Mucosa of descending colon (tissue), 3 donors: ENCODE data around the gene PTGES3L. TPM values are rescaled to one million over a fixed set of nuclear protein-coding genes. Genes with fewer than 3 reads are reported as not detected.
"Not testable (repeated sequence)": the region's sequence is repeated elsewhere in the genome, so short reads cannot be mapped to it uniquely, and the experiment has no call there.

ENCODE experiments used
- ATAC-seq: fragments of 200-7000 bp; cut with Tn5 transposase; one replicate; pipeline ENCODE4 v1.9.1; 2020; ENCODE audit warnings: mild to moderate bottlenecking, moderate library complexity
- DNase-seq, 3 donors: peaks; one replicate each; pipeline ENCODE4 v3.0.0-alpha.2; 2020
- H3K36me3 ChIP-seq: fragments of 200-600 bp; one replicate; pipeline ENCODE4 v1.8.0; 2021; ENCODE audit warnings: low read depth, mild to moderate bottlenecking
- H3K4me1 ChIP-seq: fragments of 200-600 bp; one replicate; pipeline ENCODE4 v1.8.0; 2021; ENCODE audit warnings: low read depth, mild to moderate bottlenecking
- H3K4me3 ChIP-seq: fragments of 200-600 bp; one replicate; pipeline ENCODE4 v1.8.0; 2021; ENCODE audit warnings: mild to moderate bottlenecking
- H3K9me3 ChIP-seq: fragments of 200-600 bp; one replicate; pipeline ENCODE4 v1.8.0; 2021; ENCODE audit warnings: mild to moderate bottlenecking
- CTCF ChIP-seq: fragments of 200-600 bp; IDR thresholded peaks from one replicate; pipeline ENCODE4 v1.8.0; 2022; ENCODE audit warnings: antibody characterized with exemption, mild to moderate bottlenecking
- intact Hi-C, 2 donors: fragments of 100-400 bp; cut with DNase I in 1 of 2; cut with micrococcal nuclease in 1 of 2; formaldehyde crosslinking; loops; one replicate each; pipeline versions ENCODE4 v1.11.0 to v1.11.1; 2022; cut with DNase I, micrococcal nuclease
- total RNA-seq, 3 donors: library from RNA; stranded (reverse); fragmentation: NEBNext Ultra II Directional in 2 of 3; extraction: Animal tissue kit (Norgen Biotek cat#: 25700) in 2 of 3; gene quantifications; one replicate each; pipeline versions ENCODE4 v1.2.1 to v1.2.4, GENCODE V29; 2021 to 2023
- donor health status: DM: no; HTN: no; CAD: no; lungs with moderate emphysema.
- donor health status: DM: no; HTN: no; CAD: no.
- donor health status: DM: no; HTN: yes; CAD: no.

Gene PTGES3L
- total RNA-seq, 3 donors from 2014 or later, result 3.8 to 5.5 (median 4.4) TPM

GRCh38 chr17:43011728-43012472 lies 32.0 kb upstream of the PTGES3L start:
- H3K4me1 ChIP-seq, result peaks cover 20% of the 10 kb centered on the region
- ATAC-seq (no peak), DNase-seq (no peak)
- H3K36me3 ChIP-seq, result no peaks in the 10 kb centered on the region
- intact Hi-C loops, result no loop called here
- no peak overlapping the region for H3K4me3 ChIP-seq
- TF ChIP-seq CTCF, result no peak
- no peaks in the 10 kb centered on the region for H3K9me3 ChIP-seq

- DNase-seq (peak in 1 of 3 donors; percentile 85), ATAC-seq (peak; percentile 86)
- peaks cover 26% of the 10 kb centered on the region for H3K4me1 ChIP-seq
- intact Hi-C loops, result no loop called here
- TF ChIP-seq CTCF, result no peak
- peak overlapping the region; percentile 17 for H3K4me3 ChIP-seq
- H3K36me3 ChIP-seq, result no peaks in the 10 kb centered on the region
- H3K9me3 ChIP-seq, result no peaks in the 10 kb centered on the region
Observed at GRCh38 chr17:43010667-43011308, 30.9 kb upstream of the PTGES3L start.

GRCh38 chr17:43006639-43007551 lies 27.0 kb upstream of the PTGES3L start, which contains the start of gene IFI35:
Gene IFI35 (plus strand): TSS chr17:43006784. CDS start chr17:43006948, 164 bp downstream.
- intact Hi-C loops, result no loop called here
- H3K4me1 ChIP-seq, result peaks cover 24% of the 10 kb centered on the region
- peak; percentile 29 for TF ChIP-seq CTCF
- DNase-seq, result peak; percentile 92 to 94 (median 93)
- peaks cover 4% of the 10 kb centered on the region for H3K36me3 ChIP-seq
- ATAC-seq, result peak; percentile 91
- H3K4me3 ChIP-seq, result peak within 1 kb of the TSS; percentile 39
- H3K9me3 ChIP-seq, result no peaks in the 10 kb centered on the region

- TF ChIP-seq CTCF, result no peak
- Histone ChIP-seq H3K4me3 (no peak overlapping the region), H3K4me1 (peaks cover 20% of the 10 kb centered on the region), H3K9me3 (no peaks in the 10 kb centered on the region), H3K36me3 (peaks cover 4% of the 10 kb centered on the region)
- DNase-seq (no peak), ATAC-seq (no peak)
- intact Hi-C loops, result no loop called here
Observed at GRCh38 chr17:43003542-43004172, 23.8 kb upstream of the PTGES3L start.

- peaks cover 15% of the 10 kb centered on the region for H3K4me1 ChIP-seq
- H3K4me3 ChIP-seq, DNase-seq, H3K9me3 ChIP-seq, H3K36me3 ChIP-seq, ATAC-seq, intact Hi-C loops: not testable (repeated sequence)
Observed at GRCh38 chr17:43000894-43001293, 21.0 kb upstream of the PTGES3L start.
